GM19240 (cell line): ENCODE results near the gene ATP11B.
"Not testable (repeated sequence)": the region's sequence is repeated elsewhere in the genome, so short reads cannot be mapped to it uniquely, and the experiment has no call there.

Source experiments
- DNase-seq: peaks from one replicate; pipeline ENCODE4 v3.0.0; 2011; ENCODE audit warnings: low spot score; ENCODE audit not compliant: insufficient read length

The ATP11B gene

GRCh38 chr3:182824957-182825356, 31.7 kb downstream of the ATP11B start:
- DNase-seq, result no peak

GRCh38 chr3:182829761-182830405, 36.6 kb downstream of the ATP11B start:
- no peak for DNase-seq

GRCh38 chr3:182837855-182838454, 44.7 kb downstream of the ATP11B start:
- DNase-seq, result no peak

GRCh38 chr3:182843478-182843877, 50.2 kb downstream of the ATP11B start:
- DNase-seq, result no peak

- DNase-seq, result no peak
Observed at GRCh38 chr3:182848906-182849305, 55.6 kb downstream of the ATP11B start.

- DNase-seq, result no peak
Observed at GRCh38 chr3:182855076-182855475, 61.8 kb downstream of the ATP11B start.

- no peak for DNase-seq
Observed at GRCh38 chr3:182861348-182861747, 68.0 kb downstream of the ATP11B start.

- no peak for DNase-seq
Observed at GRCh38 chr3:182862159-182862860, 69.0 kb downstream of the ATP11B start.

GRCh38 chr3:182869059-182869458, 75.8 kb downstream of the ATP11B start:
- no peak for DNase-seq

GRCh38 chr3:182870917-182871316, 77.6 kb downstream of the ATP11B start:
- DNase-seq, result not testable (repeated sequence)

- DNase-seq, result no peak
Observed at GRCh38 chr3:182879031-182879611, 85.8 kb downstream of the ATP11B start.

- no peak for DNase-seq
Observed at GRCh38 chr3:182886497-182886896, 93.2 kb downstream of the ATP11B start.

- DNase-seq, result no peak
Observed at GRCh38 chr3:182889948-182890629, 96.8 kb downstream of the ATP11B start.

- no peak for DNase-seq
Observed at GRCh38 chr3:182891364-182891763, 98.1 kb downstream of the ATP11B start.

- no peak for DNase-seq
Observed at GRCh38 chr3:182892226-182892625, 98.9 kb downstream of the ATP11B start.

GRCh38 chr3:182895513-182896112, 102.3 kb downstream of the ATP11B start:
- no peak for DNase-seq

- no peak for DNase-seq
Observed at GRCh38 chr3:182896553-182896952, 103.2 kb downstream of the ATP11B start.

- no peak for DNase-seq
Observed at GRCh38 chr3:182902236-182902635, 108.9 kb downstream of the ATP11B start.

GRCh38 chr3:182904164-182904563, 110.9 kb downstream of the ATP11B start:
- no peak for DNase-seq

- DNase-seq, result no peak
Observed at GRCh38 chr3:182905623-182906022, 112.3 kb downstream of the ATP11B start.

GRCh38 chr3:182906036-182906435, 112.7 kb downstream of the ATP11B start:
- no peak for DNase-seq
